ENCODE results near the gene PRMT7.
A peak's percentile ranks its signal among the peaks of the same experiment; 100 is the strongest.

Gene PRMT7

GRCh38 chr16:68324780-68325357 lies 14.1 kb downstream of the PRMT7 start:
- Histone ChIP-seq H3K27me3 (ENCODE audit: control insufficient read depth in 3 of 3, insufficient read depth in 3 of 3, low read depth in 1 of 3, low read length in 3 of 3) (no peaks in the 10 kb centered on the region), H3K36me3 (replicated peaks in 1 of 2; ENCODE audit: control insufficient read depth in 2 of 2, insufficient read depth in 2 of 2, low read length in 2 of 2) (peaks cover 21 to 84% of the 10 kb centered on the region in 2 donors), H2BK15ac (ENCODE audit: low read length) (no peak overlapping the region), H3K4me1 (ENCODE audit: control insufficient read depth in 2 of 2, insufficient read depth in 1 of 2, low read depth in 1 of 2, low read length in 2 of 2) (no peaks in the 10 kb centered on the region), H2BK5ac (ENCODE audit: low read length) (no peak overlapping the region), H3K27ac (replicated peaks; ENCODE audit: low read length) (no peak overlapping the region), H2AFZ (ENCODE audit: low read length) (no peak overlapping the region), H3K79me1 (ENCODE audit: low read depth, low read length) (no peaks in the 10 kb centered on the region), H3K14ac (ENCODE audit: low read length) (no peak overlapping the region), H3K18ac (ENCODE audit: low read length) (no peak overlapping the region), H2BK120ac (ENCODE audit: low read depth, low read length) (no peak overlapping the region), H2BK12ac (ENCODE audit: low read length) (no peak overlapping the region), H3K23ac (ENCODE audit: low read depth, low read length, poor library complexity) (no peak overlapping the region), H3K4me2 (ENCODE audit: insufficient read depth, low read length, poor library complexity, severe bottlenecking) (no peak overlapping the region), H2AK5ac (ENCODE audit: low read depth, low read length) (no peak overlapping the region), H4K8ac (ENCODE audit: low read depth, low read length) (no peak overlapping the region), H4K91ac (ENCODE audit: low read depth, low read length, poor library complexity) (no peak overlapping the region), H3K4me3 (ENCODE audit: low read length in 2 of 2) (no peak overlapping the region), H3K4ac (ENCODE audit: low read length) (no peak overlapping the region), H3K9me3 (replicated peaks in 1 of 2; ENCODE audit: control insufficient read depth in 2 of 2, insufficient read depth in 1 of 2, low read depth in 1 of 2, low read length in 2 of 2) (no peaks in the 10 kb centered on the region), H3K9ac (ENCODE audit: low read depth, low read length, poor library complexity) (no peak overlapping the region)
- no peak for DNase-seq (ENCODE audit: low spot score)
- WGBS, 2 donors (ENCODE audit: extremely low coverage in 2 of 2, insufficient read length in 2 of 2, insufficient replicate concordance in 1 of 2): no CpG with 5 or more reads among the region's 8 CpGs

GRCh38 chr16:68328151-68328859 lies 17.5 kb downstream of the PRMT7 start:
- Histone ChIP-seq H3K4ac (ENCODE audit: low read length) (no peak overlapping the region), H2AK5ac (ENCODE audit: low read depth, low read length) (no peak overlapping the region), H3K4me2 (ENCODE audit: insufficient read depth, low read length, poor library complexity, severe bottlenecking) (no peak overlapping the region), H2BK5ac (ENCODE audit: low read length) (no peak overlapping the region), H3K4me3 (ENCODE audit: low read length in 2 of 2) (no peak overlapping the region), H3K27me3 (ENCODE audit: control insufficient read depth in 3 of 3, insufficient read depth in 3 of 3, low read depth in 1 of 3, low read length in 3 of 3) (no peaks in the 10 kb centered on the region), H2BK12ac (ENCODE audit: low read length) (no peak overlapping the region), H2BK15ac (ENCODE audit: low read length) (no peak overlapping the region), H3K18ac (ENCODE audit: low read length) (no peak overlapping the region), H3K14ac (ENCODE audit: low read length) (no peak overlapping the region), H3K9ac (ENCODE audit: low read depth, low read length, poor library complexity) (no peak overlapping the region), H3K36me3 (replicated peaks in 1 of 2; ENCODE audit: control insufficient read depth in 2 of 2, insufficient read depth in 2 of 2, low read length in 2 of 2) (peaks cover 18 to 84% of the 10 kb centered on the region in 2 donors), H2AFZ (ENCODE audit: low read length) (no peak overlapping the region), H3K9me3 (replicated peaks in 1 of 2; ENCODE audit: control insufficient read depth in 2 of 2, insufficient read depth in 1 of 2, low read depth in 1 of 2, low read length in 2 of 2) (no peaks in the 10 kb centered on the region), H4K8ac (ENCODE audit: low read depth, low read length) (no peak overlapping the region), H3K79me1 (ENCODE audit: low read depth, low read length) (no peaks in the 10 kb centered on the region), H4K91ac (ENCODE audit: low read depth, low read length, poor library complexity) (no peak overlapping the region), H3K4me1 (ENCODE audit: control insufficient read depth in 2 of 2, insufficient read depth in 1 of 2, low read depth in 1 of 2, low read length in 2 of 2) (peaks cover 0 to 3% of the 10 kb centered on the region in 2 donors), H2BK120ac (ENCODE audit: low read depth, low read length) (no peak overlapping the region), H3K27ac (replicated peaks; ENCODE audit: low read length) (no peak overlapping the region), H3K23ac (ENCODE audit: low read depth, low read length, poor library complexity) (no peak overlapping the region)
- WGBS, 2 donors (ENCODE audit: extremely low coverage in 2 of 2, insufficient read length in 2 of 2, insufficient replicate concordance in 1 of 2): no CpG with 5 or more reads among the region's 13 CpGs
- peak; percentile 76 for DNase-seq (ENCODE audit: low spot score)

- Histone ChIP-seq H2AK5ac (ENCODE audit: low read depth, low read length) (no peak overlapping the region), H2BK12ac (ENCODE audit: low read length) (no peak overlapping the region), H3K4me1 (ENCODE audit: control insufficient read depth in 2 of 2, insufficient read depth in 1 of 2, low read depth in 1 of 2, low read length in 2 of 2) (peaks cover 0 to 3% of the 10 kb centered on the region in 2 donors), H3K4me3 (ENCODE audit: low read length in 2 of 2) (no peak overlapping the region), H3K79me1 (ENCODE audit: low read depth, low read length) (no peaks in the 10 kb centered on the region), H3K18ac (ENCODE audit: low read length) (no peak overlapping the region), H4K91ac (ENCODE audit: low read depth, low read length, poor library complexity) (no peak overlapping the region), H3K4ac (ENCODE audit: low read length) (no peak overlapping the region), H3K4me2 (ENCODE audit: insufficient read depth, low read length, poor library complexity, severe bottlenecking) (no peak overlapping the region), H3K9ac (ENCODE audit: low read depth, low read length, poor library complexity) (no peak overlapping the region), H3K27ac (replicated peaks; ENCODE audit: low read length) (no peak overlapping the region), H3K14ac (ENCODE audit: low read length) (no peak overlapping the region), H2BK120ac (ENCODE audit: low read depth, low read length) (no peak overlapping the region), H2BK15ac (ENCODE audit: low read length) (no peak overlapping the region), H4K8ac (ENCODE audit: low read depth, low read length) (no peak overlapping the region), H3K9me3 (replicated peaks in 1 of 2; ENCODE audit: control insufficient read depth in 2 of 2, insufficient read depth in 1 of 2, low read depth in 1 of 2, low read length in 2 of 2) (no peaks in the 10 kb centered on the region), H2BK5ac (ENCODE audit: low read length) (no peak overlapping the region), H3K36me3 (replicated peaks in 1 of 2; ENCODE audit: control insufficient read depth in 2 of 2, insufficient read depth in 2 of 2, low read length in 2 of 2) (peaks cover 17 to 84% of the 10 kb centered on the region in 2 donors), H3K23ac (ENCODE audit: low read depth, low read length, poor library complexity) (no peak overlapping the region), H3K27me3 (ENCODE audit: control insufficient read depth in 3 of 3, insufficient read depth in 3 of 3, low read depth in 1 of 3, low read length in 3 of 3) (no peaks in the 10 kb centered on the region), H2AFZ (ENCODE audit: low read length) (no peak overlapping the region)
- DNase-seq (ENCODE audit: low spot score): no peak
- WGBS, 2 donors (ENCODE audit: extremely low coverage in 2 of 2, insufficient read length in 2 of 2, insufficient replicate concordance in 1 of 2): no CpG with 5 or more reads among the region's 3 CpGs
Observed at GRCh38 chr16:68328860-68329390, 18.1 kb downstream of the PRMT7 start.

GRCh38 chr16:68331879-68332410 lies 21.1 kb downstream of the PRMT7 start:
- Histone ChIP-seq H3K27ac (replicated peaks; ENCODE audit: low read length) (no peak overlapping the region), H3K36me3 (replicated peaks in 1 of 2; ENCODE audit: control insufficient read depth in 2 of 2, insufficient read depth in 2 of 2, low read length in 2 of 2) (peaks cover 13 to 80% of the 10 kb centered on the region in 2 donors), H3K14ac (ENCODE audit: low read length) (no peak overlapping the region), H3K4me2 (ENCODE audit: insufficient read depth, low read length, poor library complexity, severe bottlenecking) (no peak overlapping the region), H2AK5ac (ENCODE audit: low read depth, low read length) (no peak overlapping the region), H2BK120ac (ENCODE audit: low read depth, low read length) (no peak overlapping the region), H2BK15ac (ENCODE audit: low read length) (no peak overlapping the region), H3K23ac (ENCODE audit: low read depth, low read length, poor library complexity) (no peak overlapping the region), H2BK5ac (ENCODE audit: low read length) (no peak overlapping the region), H3K4me1 (ENCODE audit: control insufficient read depth in 2 of 2, insufficient read depth in 1 of 2, low read depth in 1 of 2, low read length in 2 of 2) (peaks cover 0 to 3% of the 10 kb centered on the region in 2 donors), H3K18ac (ENCODE audit: low read length) (no peak overlapping the region), H3K4ac (ENCODE audit: low read length) (no peak overlapping the region), H3K79me1 (ENCODE audit: low read depth, low read length) (no peaks in the 10 kb centered on the region), H4K8ac (ENCODE audit: low read depth, low read length) (no peak overlapping the region), H3K27me3 (ENCODE audit: control insufficient read depth in 3 of 3, insufficient read depth in 3 of 3, low read depth in 1 of 3, low read length in 3 of 3) (no peaks in the 10 kb centered on the region), H2BK12ac (ENCODE audit: low read length) (no peak overlapping the region), H3K4me3 (ENCODE audit: low read length in 2 of 2) (no peak overlapping the region), H3K9me3 (replicated peaks in 1 of 2; ENCODE audit: control insufficient read depth in 2 of 2, insufficient read depth in 1 of 2, low read depth in 1 of 2, low read length in 2 of 2) (no peaks in the 10 kb centered on the region), H3K9ac (ENCODE audit: low read depth, low read length, poor library complexity) (no peak overlapping the region), H2AFZ (ENCODE audit: low read length) (no peak overlapping the region), H4K91ac (ENCODE audit: low read depth, low read length, poor library complexity) (no peak overlapping the region)
- no peak for DNase-seq (ENCODE audit: low spot score)
- WGBS, 2 donors (ENCODE audit: extremely low coverage in 2 of 2, insufficient read length in 2 of 2, insufficient replicate concordance in 1 of 2): no CpG with 5 or more reads among the region's 4 CpGs

Data from neuronal stem cell (in vitro differentiated cells).